SK-N-SH treated with all-trans-retinoic acid at 6 μM for 48 hours (cell line): ENCODE results near the gene AKAP10.

Experiments
- ARNTL ChIP-seq: fragments of 450-650 bp; formaldehyde crosslinking; IDR thresholded peaks from 2 replicates; pipeline ENCODE4 v1.5.0; 2020; ENCODE audit warnings: low read depth, mild to moderate bottlenecking, moderate library complexity, borderline replicate concordance
- BACH2 ChIP-seq: fragments of 250-450 bp; sonication (Bioruptor Pico); IDR thresholded peaks from 2 replicates; pipeline ENCODE4 v1.9.0; 2021; ENCODE audit warnings: mild to moderate bottlenecking, borderline replicate concordance
- CSDC2 ChIP-seq: fragments of 250-450 bp; sonication (Bioruptor Pico); IDR thresholded peaks from 2 replicates; pipeline ENCODE4 v1.5.0; 2020; ENCODE audit warnings: mild to moderate bottlenecking, moderate library complexity
- OSR1 ChIP-seq: fragments of 250-450 bp; sonication (Bioruptor Pico); IDR thresholded peaks from 2 replicates; pipeline ENCODE4 v1.8.0; 2022; ENCODE audit warnings: moderate library complexity, mild to moderate bottlenecking, inconsistent platforms
- POU6F1 ChIP-seq: fragments of 250-450 bp; sonication (Bioruptor Pico); IDR thresholded peaks from 2 replicates; pipeline ENCODE4 v1.8.0; 2021; ENCODE audit warnings: low read depth, mild to moderate bottlenecking, moderate library complexity, borderline replicate concordance
- ZC3H10 ChIP-seq: fragments of 250-450 bp; sonication (Bioruptor Pico); IDR thresholded peaks from 2 replicates; pipeline ENCODE4 v1.5.1; 2021; ENCODE audit warnings: mild to moderate bottlenecking, moderate library complexity
- ZFP30 ChIP-seq: fragments of 450-650 bp; formaldehyde crosslinking; IDR thresholded peaks from 2 replicates; pipeline ENCODE4 v1.5.0; 2022; ENCODE audit warnings: mild to moderate bottlenecking, moderate library complexity
- ZNF70 ChIP-seq: fragments of 450-650 bp; formaldehyde crosslinking; IDR thresholded peaks from 2 replicates; pipeline ENCODE4 v1.5.0; 2020; ENCODE audit warnings: mild to moderate bottlenecking, moderate library complexity
- TF ChIP-seq, protein P1 (sequence below): fragments of 250-450 bp; sonication (Bioruptor Pico); IDR thresholded peaks from 2 replicates; pipeline ENCODE4 v1.8.0; 2020; ENCODE audit warnings: mild to moderate bottlenecking, moderate library complexity, borderline replicate concordance
- TF ChIP-seq, protein P2 (sequence below): fragments of 250-450 bp; sonication (Bioruptor Pico); IDR thresholded peaks from 2 replicates; pipeline ENCODE4 v1.5.1; 2020; ENCODE audit warnings: low read depth, mild to moderate bottlenecking, moderate library complexity
- TF ChIP-seq, protein P3 (sequence below): fragments of 250-450 bp; sonication (Bioruptor Pico); IDR thresholded peaks from 2 replicates; pipeline ENCODE4 v1.5.0; 2020; ENCODE audit warnings: mild to moderate bottlenecking, moderate library complexity

DNA sequence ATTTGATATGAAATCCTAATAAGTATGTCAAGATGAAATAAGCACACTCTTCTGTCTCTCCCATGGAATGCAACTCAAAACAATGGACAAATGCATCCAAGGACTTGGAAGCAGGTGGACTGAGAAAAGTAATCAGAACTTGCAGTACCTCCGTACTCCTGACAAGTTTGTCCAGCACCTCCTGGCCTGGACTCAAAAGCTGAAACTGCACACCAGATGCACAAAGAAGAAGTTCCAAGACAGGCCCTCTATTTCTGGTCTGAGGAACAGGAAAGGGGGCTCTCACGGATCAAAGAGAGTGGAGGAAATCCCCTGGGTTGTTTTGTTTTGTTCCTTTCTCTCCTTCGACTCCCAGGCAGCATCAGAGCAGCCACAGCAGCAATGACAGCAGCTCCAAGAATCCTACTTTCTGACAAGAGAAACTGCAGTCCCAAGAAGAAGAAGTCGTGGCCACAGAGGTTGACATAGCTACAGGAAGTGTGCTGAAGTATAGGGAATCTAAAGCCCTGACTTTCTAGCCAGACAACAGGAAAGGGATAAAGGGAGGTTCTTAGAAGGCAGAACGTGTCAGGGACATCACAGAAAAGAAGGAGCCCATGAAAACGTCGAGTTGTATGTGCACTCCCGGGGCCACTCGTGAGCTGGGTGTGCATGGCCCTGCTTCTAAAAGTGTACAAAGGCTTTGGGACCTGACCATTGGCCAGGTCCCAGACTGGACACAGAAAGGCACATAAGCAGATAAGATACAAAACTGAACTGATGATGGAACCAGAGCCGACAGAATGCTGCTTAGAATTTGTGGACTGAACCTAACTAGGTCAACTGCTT lies 29.3 kb downstream of the AKAP10 start:
- TF ChIP-seq, protein P1, sequence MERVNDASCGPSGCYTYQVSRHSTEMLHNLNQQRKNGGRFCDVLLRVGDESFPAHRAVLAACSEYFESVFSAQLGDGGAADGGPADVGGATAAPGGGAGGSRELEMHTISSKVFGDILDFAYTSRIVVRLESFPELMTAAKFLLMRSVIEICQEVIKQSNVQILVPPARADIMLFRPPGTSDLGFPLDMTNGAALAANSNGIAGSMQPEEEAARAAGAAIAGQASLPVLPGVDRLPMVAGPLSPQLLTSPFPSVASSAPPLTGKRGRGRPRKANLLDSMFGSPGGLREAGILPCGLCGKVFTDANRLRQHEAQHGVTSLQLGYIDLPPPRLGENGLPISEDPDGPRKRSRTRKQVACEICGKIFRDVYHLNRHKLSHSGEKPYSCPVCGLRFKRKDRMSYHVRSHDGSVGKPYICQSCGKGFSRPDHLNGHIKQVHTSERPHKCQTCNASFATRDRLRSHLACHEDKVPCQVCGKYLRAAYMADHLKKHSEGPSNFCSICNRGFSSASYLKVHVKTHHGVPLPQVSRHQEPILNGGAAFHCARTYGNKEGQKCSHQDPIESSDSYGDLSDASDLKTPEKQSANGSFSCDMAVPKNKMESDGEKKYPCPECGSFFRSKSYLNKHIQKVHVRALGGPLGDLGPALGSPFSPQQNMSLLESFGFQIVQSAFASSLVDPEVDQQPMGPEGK (CRISPR knock-in tag), result no peak
- TF ChIP-seq, protein P2, sequence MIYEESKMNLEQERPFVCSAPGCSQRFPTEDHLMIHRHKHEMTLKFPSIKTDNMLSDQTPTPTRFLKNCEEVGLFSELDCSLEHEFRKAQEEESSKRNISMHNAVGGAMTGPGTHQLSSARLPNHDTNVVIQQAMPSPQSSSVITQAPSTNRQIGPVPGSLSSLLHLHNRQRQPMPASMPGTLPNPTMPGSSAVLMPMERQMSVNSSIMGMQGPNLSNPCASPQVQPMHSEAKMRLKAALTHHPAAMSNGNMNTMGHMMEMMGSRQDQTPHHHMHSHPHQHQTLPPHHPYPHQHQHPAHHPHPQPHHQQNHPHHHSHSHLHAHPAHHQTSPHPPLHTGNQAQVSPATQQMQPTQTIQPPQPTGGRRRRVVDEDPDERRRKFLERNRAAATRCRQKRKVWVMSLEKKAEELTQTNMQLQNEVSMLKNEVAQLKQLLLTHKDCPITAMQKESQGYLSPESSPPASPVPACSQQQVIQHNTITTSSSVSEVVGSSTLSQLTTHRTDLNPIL (CRISPR knock-in tag), result no peak
- TF ChIP-seq, protein P3, sequence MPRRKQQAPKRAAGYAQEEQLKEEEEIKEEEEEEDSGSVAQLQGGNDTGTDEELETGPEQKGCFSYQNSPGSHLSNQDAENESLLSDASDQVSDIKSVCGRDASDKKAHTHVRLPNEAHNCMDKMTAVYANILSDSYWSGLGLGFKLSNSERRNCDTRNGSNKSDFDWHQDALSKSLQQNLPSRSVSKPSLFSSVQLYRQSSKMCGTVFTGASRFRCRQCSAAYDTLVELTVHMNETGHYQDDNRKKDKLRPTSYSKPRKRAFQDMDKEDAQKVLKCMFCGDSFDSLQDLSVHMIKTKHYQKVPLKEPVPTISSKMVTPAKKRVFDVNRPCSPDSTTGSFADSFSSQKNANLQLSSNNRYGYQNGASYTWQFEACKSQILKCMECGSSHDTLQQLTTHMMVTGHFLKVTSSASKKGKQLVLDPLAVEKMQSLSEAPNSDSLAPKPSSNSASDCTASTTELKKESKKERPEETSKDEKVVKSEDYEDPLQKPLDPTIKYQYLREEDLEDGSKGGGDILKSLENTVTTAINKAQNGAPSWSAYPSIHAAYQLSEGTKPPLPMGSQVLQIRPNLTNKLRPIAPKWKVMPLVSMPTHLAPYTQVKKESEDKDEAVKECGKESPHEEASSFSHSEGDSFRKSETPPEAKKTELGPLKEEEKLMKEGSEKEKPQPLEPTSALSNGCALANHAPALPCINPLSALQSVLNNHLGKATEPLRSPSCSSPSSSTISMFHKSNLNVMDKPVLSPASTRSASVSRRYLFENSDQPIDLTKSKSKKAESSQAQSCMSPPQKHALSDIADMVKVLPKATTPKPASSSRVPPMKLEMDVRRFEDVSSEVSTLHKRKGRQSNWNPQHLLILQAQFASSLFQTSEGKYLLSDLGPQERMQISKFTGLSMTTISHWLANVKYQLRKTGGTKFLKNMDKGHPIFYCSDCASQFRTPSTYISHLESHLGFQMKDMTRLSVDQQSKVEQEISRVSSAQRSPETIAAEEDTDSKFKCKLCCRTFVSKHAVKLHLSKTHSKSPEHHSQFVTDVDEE (CRISPR knock-in tag), result no peak
- TF ChIP-seq CSDC2 (CRISPR knock-in tag) (no peak), ARNTL (CRISPR knock-in tag) (no peak), BACH2 (no peak), ZFP30 (no peak), ZNF70 (CRISPR knock-in tag) (no peak), ZC3H10 (no peak), OSR1 (CRISPR knock-in tag) (no peak), POU6F1 (CRISPR knock-in tag) (no peak)
